ENCODE data around the gene ZNF846. TPM values are rescaled to one million over a fixed set of nuclear protein-coding genes. Genes with fewer than 3 reads are reported as not detected.

ZNF846 gene
- total and polyA plus RNA-seq, 9 of the 15 experiments (the other 6 are each of a cell fraction or from before 2014, with no cell fraction given), result 4.1 to 8.7 (median 7.8) TPM

DNA sequence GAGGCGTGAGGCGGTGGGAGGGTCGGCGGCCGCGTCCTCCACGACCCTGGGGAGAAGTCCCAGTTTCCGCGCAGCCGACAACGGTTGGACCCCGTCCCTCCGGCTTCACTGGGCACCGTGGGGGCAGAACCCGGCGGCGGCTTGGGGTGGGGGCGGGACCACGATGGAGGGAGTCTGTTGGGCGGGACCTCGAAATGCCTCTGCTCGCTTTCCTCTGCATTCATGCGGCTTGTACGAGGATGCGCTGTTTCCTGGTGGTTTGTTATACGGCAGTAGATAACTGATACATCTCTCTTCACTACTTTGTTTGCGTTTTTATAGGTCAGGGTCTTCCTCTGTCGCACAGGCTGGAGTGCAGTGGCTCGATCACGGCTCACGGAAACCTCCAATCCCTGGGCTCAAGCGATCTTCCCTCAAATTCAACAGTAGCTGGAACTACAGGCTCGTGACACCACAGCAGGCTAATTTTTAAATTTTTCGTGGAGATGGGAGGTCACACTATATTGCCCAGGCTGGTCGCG, 24.6 kb upstream of the ZNF846 start:
- Histone ChIP-seq H3K4me3 (peak overlapping the region; percentile 77), H3K9ac (ENCODE audit: insufficient read depth in 1 of 2, low read depth in 2 of 2, low read length in 2 of 2) (peak overlapping the region; percentile 76 to 95), H3K36me3 (ENCODE audit: control insufficient read depth, insufficient read depth, low read length) (no peaks in the 10 kb centered on the region), H3K9me1 (ENCODE audit: control insufficient read depth, insufficient read depth, low read length) (no peaks in the 10 kb centered on the region), H3K4me2 (ENCODE audit: insufficient read depth, low read length) (peak overlapping the region; percentile 87), H3K9me3 (replicated peaks; ENCODE audit: control insufficient read depth, insufficient read depth, low read depth, low read length) (peaks cover 5% of the 10 kb centered on the region; the same call in 1 of the 2 replicates), H3K79me2 (ENCODE audit: control insufficient read depth, insufficient read depth, low read length) (peaks cover 3% of the 10 kb centered on the region; the same call in 1 of the 3 replicates), H3K27me3 (ENCODE audit: control insufficient read depth in 2 of 2, insufficient read depth in 2 of 2, low read length in 2 of 2) (no peaks in the 10 kb centered on the region), H2AFZ (ENCODE audit: low read depth, low read length) (peak overlapping the region; percentile 99), H4K20me1 (replicated peaks; ENCODE audit: control insufficient read depth, insufficient read depth, low read length) (no peaks in the 10 kb centered on the region), H3K27ac (ENCODE audit: extremely low read depth, low read depth, low read length) (peak overlapping the region; percentile 93), H3K4me1 (replicated peaks in 1 of 2; ENCODE audit: control insufficient read depth in 2 of 2, insufficient read depth in 2 of 2, low read length in 2 of 2) (peaks cover 24 to 28% of the 10 kb centered on the region in 2 experiments)
- FAIRE-seq (no peak), ATAC-seq (peak; percentile 17), DNase-seq (ENCODE audit: extremely low read depth in 1 of 4, low spot score in 3 of 4) (peak in 2 of 4 experiments; percentile 23 to 61)
- POLR2A ChIA-PET, result interaction anchor here (0.7 to 1.0 kb wide), 2 partner anchors 20 to 145 kb away, joined by 3 read pairs; no protein-coding TSS in a partner anchor
- WGBS (ENCODE audit: insufficient coverage, low coverage, missing lambda C conversion rate), result 30% methylated on average over 26 of the region's 36 CpGs
- CTCF ChIA-PET (ENCODE audit: low intra/inter-chr PET ratio), result interaction anchor here (0.7 kb wide), 1 partner anchor 121 kb away, joined by 4 read pairs; no protein-coding TSS in a partner anchor
- intact Hi-C loops (cut with micrococcal nuclease) (loop anchor here (5.0 kb wide), 2 partner anchors 481 to 586 kb away; no protein-coding TSS in a partner anchor), in situ Hi-C loops (cut with MboI) (loop anchor here (5.0 to 10.0 kb wide), 2 partner anchors 166 to 658 kb away; no protein-coding TSS in a partner anchor)
- BruUV-seq (replicated peaks), result TSS peak; percentile 85
- TF ChIP-seq HNRNPLL (IDR thresholded peaks at IDR 0.05; ENCODE audit: low read depth, low read length, poor library complexity, severe bottlenecking) (no peak), ARNT (IDR thresholded peaks at IDR 0.05) (no peak), BRF1 (IDR thresholded peaks at IDR 0.05; ENCODE audit: borderline replicate concordance, extremely low read depth, insufficient read length) (no peak), RBBP5 (IDR thresholded peaks at IDR 0.05; ENCODE audit: borderline replicate concordance, insufficient read depth, low read length, poor library complexity, severe bottlenecking) (no peak), YY1 (IDR thresholded peaks at IDR 0.05; ENCODE audit: borderline replicate concordance in 1 of 3, control insufficient read depth in 1 of 3, extremely low read depth in 1 of 3, insufficient read depth in 3 of 3, insufficient read length in 1 of 3, insufficient replicate concordance in 2 of 3, low read depth in 1 of 3, low read length in 2 of 3) (no peak), HOXB6 (CRISPR knock-in tag; IDR thresholded peaks at IDR 0.05; ENCODE audit: borderline replicate concordance) (no peak), ZNF699 (CRISPR knock-in tag; IDR thresholded peaks at IDR 0.05; ENCODE audit: insufficient replicate concordance) (no peak), RUNX1 (IDR thresholded peaks at IDR 0.05; ENCODE audit: low read depth) (no peak), PTRF (tag; IDR thresholded peaks at IDR 0.05) (no peak), RAD51 (IDR thresholded peaks at IDR 0.05; ENCODE audit: borderline replicate concordance, low read depth) (no peak), MED1 (CRISPR knock-in tag; IDR thresholded peaks at IDR 0.05; ENCODE audit: borderline replicate concordance) (no peak), TBP (optimal IDR thresholded peaks at IDR 0.05; ENCODE audit: low read depth, low read length) (no peak), ZNF197 (CRISPR knock-in tag; IDR thresholded peaks at IDR 0.05; ENCODE audit: low read depth) (no peak), SUPT5H (IDR thresholded peaks at IDR 0.05) (no peak; the same call in 1 of the 2 replicates)
- TF ChIP-seq, protein P1, sequence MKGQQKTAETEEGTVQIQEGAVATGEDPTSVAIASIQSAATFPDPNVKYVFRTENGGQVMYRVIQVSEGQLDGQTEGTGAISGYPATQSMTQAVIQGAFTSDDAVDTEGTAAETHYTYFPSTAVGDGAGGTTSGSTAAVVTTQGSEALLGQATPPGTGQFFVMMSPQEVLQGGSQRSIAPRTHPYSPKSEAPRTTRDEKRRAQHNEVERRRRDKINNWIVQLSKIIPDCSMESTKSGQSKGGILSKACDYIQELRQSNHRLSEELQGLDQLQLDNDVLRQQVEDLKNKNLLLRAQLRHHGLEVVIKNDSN (CRISPR knock-in tag; IDR thresholded peaks at IDR 0.05), result no peak
- TF ChIP-seq, protein P2, sequence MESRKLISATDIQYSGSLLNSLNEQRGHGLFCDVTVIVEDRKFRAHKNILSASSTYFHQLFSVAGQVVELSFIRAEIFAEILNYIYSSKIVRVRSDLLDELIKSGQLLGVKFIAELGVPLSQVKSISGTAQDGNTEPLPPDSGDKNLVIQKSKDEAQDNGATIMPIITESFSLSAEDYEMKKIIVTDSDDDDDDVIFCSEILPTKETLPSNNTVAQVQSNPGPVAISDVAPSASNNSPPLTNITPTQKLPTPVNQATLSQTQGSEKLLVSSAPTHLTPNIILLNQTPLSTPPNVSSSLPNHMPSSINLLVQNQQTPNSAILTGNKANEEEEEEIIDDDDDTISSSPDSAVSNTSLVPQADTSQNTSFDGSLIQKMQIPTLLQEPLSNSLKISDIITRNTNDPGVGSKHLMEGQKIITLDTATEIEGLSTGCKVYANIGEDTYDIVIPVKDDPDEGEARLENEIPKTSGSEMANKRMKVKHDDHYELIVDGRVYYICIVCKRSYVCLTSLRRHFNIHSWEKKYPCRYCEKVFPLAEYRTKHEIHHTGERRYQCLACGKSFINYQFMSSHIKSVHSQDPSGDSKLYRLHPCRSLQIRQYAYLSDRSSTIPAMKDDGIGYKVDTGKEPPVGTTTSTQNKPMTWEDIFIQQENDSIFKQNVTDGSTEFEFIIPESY (CRISPR knock-in tag; IDR thresholded peaks at IDR 0.05), result 0 out of 2 replicates have a peak, but pooled peaks have one; percentile 16
- TF ChIP-seq, protein P3, sequence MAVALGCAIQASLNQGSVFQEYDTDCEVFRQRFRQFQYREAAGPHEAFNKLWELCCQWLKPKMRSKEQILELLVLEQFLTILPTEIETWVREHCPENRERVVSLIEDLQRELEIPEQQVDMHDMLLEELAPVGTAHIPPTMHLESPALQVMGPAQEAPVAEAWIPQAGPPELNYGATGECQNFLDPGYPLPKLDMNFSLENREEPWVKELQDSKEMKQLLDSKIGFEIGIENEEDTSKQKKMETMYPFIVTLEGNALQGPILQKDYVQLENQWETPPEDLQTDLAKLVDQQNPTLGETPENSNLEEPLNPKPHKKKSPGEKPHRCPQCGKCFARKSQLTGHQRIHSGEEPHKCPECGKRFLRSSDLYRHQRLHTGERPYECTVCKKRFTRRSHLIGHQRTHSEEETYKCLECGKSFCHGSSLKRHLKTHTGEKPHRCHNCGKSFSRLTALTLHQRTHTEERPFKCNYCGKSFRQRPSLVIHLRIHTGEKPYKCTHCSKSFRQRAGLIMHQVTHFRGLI (CRISPR knock-in tag; IDR thresholded peaks at IDR 0.05), result no peak

All from K562 (cell line).